ENCODE measurements around the gene CFAP54.
"Not testable (repeated sequence)": the region's sequence is repeated elsewhere in the genome, so short reads cannot be mapped to it uniquely, and the experiment has no call there.

The CFAP54 gene

GRCh38 chr12:96516472-96517430 is 27.4 kb downstream of the CFAP54 start:
- peak; percentile 85 to 90 (median 89) for DNase-seq

DNA sequence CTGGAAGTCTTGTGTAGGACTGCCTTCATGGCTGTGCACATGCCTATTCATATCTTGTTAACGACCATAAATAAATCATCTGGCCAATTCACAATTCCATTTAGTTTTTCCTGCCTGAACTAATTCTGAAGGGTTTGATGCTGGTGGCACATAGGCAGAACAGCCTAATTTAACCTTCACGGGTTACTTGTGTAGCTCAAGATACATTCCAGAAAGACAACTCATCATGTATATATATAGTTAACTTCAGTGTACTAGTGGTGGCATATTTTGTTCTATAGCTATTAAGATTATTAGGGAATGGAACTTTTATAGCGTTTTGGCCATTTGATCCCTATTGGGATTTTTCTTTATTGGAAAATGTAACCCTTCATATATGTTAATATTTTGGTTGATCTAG is 31.4 kb downstream of the CFAP54 start:
- DNase-seq = no peak

- no peak for DNase-seq
Observed at GRCh38 chr12:96521895-96522682, 32.7 kb downstream of the CFAP54 start.

GRCh38 chr12:96522690-96523089 is 33.3 kb downstream of the CFAP54 start:
- no peak for DNase-seq

- no peak for DNase-seq
Observed at GRCh38 chr12:96526110-96526509, 36.7 kb downstream of the CFAP54 start.

- peak in 1 of 3 donors; percentile 9 for DNase-seq
Observed at GRCh38 chr12:96529912-96530311, 40.5 kb downstream of the CFAP54 start.

GRCh38 chr12:96534339-96534738 is 45.0 kb downstream of the CFAP54 start:
- no peak for DNase-seq

- DNase-seq = no peak
Observed at GRCh38 chr12:96548384-96548783, 59.0 kb downstream of the CFAP54 start.

DNA sequence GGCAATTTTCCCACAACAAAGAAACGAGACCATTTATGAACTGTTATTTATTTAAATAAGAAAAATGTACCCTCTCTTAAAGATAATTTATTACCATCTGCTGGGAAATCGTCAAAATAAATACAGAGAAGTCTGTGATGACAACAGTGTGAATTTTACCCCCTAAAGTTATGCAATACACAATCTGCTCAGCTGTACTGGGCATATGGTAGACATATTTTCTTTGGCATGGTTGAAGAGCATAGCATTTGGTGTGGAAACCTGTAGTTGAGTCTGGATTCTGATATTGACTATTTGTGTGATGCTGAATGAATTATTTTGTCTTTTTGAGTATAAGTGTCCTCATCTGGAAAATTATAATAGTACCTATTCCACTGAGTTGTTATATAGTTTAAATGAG is 60.0 kb downstream of the CFAP54 start:
- no peak for DNase-seq

- no peak for DNase-seq
Observed at GRCh38 chr12:96570579-96570978, 81.2 kb downstream of the CFAP54 start.

DNA sequence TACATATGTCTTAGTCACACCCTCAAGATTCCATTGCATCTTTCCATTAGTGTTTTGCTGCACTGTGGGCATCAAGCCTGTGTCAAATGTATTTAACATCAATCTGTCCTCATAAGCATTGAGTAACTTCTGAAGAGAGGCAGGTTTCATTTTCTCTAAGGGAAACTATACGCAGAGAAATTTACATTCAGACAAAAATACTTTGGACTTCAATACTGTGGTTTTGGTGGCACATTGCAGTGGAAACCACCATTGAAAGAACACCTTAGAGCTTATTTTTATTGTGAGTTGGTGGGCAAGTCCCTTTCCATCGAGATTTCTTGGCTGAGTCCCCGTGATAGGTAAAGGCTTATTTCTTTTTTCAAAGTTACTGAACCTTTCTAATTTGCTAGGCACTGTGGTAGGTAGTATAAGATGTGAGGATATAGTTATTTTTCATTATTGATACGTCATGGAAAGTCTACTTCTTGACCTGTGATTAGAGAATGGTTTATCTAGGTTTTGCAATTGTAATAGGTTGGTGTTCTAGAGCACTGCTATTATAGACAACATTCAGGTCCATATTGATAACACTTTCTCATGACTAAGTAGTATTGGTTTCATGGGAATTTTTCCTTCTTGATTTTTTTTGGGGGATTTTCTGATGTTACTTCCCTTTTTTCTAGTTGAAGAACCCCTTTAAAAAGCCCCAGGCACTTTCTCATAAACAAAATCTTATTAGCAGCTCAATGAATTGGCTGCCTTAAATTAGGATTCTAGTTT is 81.9 kb downstream of the CFAP54 start:
- peak in 2 of 3 donors; percentile 14 to 30 for DNase-seq

DNA sequence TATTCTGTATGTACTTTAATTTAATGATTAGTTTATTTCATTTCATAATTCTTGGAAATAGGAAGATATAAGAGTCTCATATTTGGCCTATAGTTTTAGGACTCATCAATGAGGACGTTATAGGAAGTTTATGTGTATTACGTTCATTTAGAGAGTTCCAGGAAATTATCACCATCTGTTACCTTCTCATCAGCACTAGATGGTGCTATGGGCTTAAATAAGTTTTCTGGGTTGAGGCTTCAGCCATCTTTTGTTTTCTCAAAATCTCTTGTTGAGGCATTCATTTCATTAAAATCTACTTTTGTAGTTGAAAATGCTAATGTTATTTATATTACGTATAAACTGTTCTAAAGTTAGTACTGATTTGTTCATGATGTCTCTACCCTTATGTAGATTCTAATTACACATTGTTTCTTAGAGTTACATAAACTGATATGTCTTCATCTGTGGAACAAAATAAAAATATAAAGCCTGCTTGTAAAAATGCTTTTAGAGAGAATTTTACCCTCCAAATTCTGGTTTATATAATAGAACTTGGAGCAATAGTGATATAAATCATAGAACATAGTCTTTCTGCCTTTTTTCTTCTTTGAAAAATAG is 89.2 kb downstream of the CFAP54 start:
- peak; percentile 56 to 75 (median 69) for DNase-seq

DNA sequence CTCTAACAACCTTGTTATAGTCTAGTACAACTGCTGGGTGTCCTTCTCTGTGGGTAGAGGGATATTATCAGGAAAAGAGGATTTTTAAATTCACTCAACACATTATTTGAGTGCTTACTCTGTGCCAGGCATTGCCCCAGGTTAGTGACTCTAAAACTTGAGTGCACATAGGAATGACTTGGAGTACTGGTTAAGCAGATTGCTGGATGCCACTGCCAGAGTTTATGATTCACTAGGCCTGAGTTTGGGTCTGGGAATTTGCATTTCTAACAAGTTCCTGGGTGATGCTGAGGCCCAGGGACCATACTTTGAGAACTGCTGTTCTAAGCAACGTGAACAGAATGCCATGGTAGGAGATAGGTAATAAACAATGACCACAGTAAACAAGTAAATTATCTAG is 96.6 kb downstream of the CFAP54 start:
- DNase-seq = no peak

DNA sequence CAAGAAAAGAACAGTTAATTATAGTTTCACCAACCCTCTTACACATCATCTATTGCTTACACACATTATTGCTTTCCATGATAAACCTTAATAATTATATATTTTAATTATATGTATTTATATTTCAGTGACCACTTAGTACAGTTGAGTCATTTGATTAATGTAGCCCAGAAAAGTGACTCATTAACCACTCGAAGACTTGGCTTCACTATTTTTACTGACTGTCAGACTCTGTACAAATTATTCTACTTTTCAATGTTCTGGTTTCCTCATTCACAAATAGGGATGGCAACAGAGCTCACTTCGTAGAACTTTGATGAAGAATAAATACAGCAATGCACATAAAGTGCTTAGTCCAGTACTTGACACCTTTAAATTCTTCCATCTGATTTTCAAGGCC is 98.3 kb downstream of the CFAP54 start:
- DNase-seq = no peak

DNA sequence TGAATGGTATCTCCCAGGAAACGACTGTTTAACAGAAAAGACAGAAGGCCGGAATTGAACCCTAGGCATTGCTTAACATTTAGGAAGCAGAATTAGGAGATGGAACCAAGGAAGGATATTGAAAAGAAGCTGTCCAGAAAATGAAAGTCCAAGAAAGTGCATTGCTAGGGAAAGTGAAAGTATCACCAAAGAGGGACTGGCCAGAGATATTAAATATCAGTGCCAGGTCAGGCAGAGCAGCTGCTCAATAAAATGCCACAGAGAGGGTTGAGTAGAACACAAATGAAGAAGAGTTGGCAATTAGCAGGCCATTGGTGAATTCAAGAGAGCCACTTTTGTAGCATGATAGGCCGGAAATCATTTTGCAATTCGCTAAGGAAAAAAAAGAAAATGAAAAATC is 101.6 kb downstream of the CFAP54 start:
- DNase-seq = no peak

DNA sequence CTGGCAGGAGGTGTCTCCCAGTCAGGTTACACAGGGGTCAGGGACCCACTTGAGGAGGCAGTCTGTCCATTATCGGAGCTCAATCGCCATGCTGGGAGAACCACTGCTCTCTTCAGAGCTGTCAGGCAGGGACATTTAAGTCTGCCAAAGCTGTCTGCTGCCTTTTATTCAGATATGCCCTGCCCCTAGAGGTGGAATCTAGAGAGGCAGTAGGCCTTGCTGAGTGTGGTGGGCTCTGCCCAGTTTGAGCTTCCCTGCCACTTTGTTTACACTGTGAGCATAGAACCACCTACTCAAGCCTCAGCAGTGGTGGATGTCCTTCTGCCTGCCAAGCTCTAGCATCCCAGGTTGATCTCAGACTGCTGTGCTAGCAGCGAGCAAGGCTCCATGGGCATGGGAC is 115.0 kb downstream of the CFAP54 start:
- DNase-seq = not testable (repeated sequence)

DNA sequence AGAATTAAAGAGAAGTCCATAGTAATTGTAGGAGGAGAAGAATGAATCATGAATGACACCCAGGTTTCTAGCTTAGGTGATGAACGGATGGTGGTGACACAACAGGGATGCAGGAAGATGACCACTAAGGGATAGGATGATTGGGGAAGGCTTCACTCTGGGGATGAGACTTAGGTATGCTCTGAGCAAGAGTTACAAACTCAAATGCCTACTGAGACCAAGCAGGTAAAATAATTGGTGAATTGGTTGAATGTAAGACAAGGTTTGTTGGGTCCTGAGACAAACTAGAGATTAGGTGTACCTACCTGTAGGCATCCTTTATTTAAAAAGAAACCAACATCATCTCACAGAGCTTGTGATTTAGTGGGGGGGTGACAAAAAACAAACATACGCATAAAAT is 116.3 kb downstream of the CFAP54 start:
- no peak for DNase-seq

DNA sequence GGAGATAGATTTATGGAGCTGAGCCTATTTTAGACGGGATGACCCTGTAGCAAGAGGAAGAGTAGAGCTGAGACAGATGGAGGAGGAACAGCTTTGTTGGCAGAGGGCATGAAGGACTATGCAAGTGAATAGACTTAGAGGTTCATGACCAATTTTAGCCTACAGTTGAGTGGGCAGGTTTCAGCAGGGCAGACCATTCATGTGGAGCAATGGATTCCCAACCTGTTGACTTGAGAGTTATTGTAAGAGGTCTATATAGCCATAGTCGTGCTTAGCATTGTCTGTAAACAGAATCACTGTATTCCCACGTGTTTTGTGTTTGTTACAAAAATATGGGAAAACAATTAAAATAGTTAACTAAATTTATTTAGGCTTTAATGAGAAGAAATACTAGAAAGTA is 116.8 kb downstream of the CFAP54 start:
- DNase-seq = no peak

DNA sequence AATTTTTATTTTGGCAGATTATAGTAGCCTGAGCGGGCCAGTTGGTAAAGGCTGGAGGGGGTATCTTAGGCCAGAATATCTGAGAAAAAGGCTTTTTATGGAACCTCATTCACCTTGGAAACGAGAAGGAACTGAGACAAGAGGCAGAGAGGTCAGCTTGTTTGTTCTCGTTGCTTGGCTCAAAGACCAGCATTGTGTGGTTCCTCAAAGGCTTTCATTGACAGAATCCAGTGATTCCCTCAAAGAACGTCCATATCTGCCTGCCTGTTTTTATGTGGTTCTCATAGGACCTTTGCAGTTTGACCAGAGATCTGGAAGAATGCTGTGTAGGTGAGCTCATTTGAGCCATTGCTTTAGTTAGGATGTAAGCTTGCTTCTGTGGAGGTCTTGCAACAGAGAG is 117.3 kb downstream of the CFAP54 start:
- DNase-seq = no peak

GRCh38 chr12:96617178-96617577 is 127.8 kb downstream of the CFAP54 start:
- peak in 1 of 3 donors; percentile 2 for DNase-seq

DNA sequence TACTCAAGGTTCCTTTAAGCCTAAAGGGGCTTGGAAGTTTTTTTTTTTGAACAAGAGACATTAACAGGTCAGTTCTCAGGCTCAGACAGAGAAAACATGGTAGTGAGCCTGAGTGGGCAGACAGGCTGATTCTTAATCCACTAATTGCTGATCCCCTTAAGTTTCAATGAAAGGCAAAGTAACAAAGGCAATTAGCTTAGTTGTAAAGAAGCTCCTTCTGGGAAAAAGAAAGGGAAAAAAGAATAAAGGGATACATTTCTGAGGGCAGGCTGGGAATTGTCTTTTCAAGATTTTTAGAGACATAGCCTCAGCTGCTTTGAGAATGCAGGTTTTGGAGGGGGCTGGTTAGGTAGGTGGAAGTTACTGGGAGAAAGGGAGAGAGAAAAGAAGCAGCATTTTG is 133.8 kb downstream of the CFAP54 start:
- DNase-seq = no peak

DNA sequence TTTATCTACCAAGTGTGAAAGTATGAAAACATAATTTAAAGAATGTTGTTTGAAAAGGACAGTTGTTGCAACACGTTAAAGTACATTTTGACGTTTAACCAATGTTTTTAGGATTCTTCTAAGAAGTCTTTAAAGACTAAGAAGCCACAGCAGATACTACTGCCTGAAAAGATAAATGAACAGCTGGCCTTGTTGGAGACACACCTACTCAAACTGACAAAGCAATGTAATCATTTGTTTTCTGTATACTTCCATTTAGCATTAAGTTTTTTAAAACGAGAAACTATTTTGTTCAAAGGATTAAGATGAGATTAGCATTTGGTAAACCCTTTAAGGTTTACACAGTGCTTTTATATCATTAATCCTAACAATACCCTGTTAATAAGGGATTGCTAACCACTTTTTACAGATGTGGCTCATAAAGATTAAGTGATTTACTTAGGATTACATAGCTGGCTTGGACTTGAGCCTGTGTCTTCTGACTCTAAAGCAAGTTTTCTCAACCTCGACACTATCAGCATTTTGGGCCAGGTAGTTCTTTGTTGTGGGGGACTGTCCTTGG is 134.4 kb downstream of the CFAP54 start:
- DNase-seq = no peak
